ENCODE data around the gene FAM111B.
"Not testable (repeated sequence)": the region's sequence is repeated elsewhere in the genome, so short reads cannot be mapped to it uniquely, and the experiment has no call there.

Gene FAM111B

DNA sequence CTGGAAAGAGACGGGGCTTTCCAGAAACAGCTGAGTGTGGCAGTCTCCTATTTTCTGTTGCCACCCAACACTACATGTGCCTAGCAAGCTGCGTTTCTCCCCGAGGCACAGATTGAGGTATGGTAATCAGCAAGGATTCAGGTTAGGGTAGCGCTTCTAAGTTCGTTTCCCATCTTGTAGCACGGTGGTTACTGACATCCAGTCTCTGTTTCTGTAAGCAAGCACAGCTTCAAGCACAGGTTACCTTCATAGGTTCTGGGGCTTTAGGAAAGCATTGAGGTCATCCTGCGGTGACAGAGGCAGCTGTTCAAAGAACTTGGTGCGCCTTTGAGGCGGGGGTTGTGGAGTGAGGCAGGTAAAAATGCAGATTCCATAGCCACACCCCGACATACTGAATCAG lies 684 bp downstream of the FAM111B start:
- DNase-seq: not testable (repeated sequence)

DNA sequence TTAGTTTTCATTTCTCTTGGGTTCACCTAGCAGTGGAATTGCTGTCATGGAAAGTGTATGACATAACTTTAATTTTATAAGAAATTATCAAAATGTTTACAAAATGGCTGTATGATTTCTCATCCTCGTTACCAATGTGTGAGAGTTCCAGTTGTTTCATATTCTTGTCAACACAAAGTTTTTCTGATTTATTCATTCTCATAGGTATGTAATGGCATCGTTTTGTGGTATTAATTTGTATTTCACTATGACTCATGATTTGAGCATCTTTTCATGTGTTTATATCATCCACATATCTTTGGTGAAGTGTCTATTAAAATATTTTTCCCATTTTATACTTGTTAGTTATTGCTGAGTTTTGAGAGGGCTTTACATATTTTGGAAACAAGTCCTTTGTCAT lies 5.5 kb downstream of the FAM111B start:
- no peak for DNase-seq

DNA sequence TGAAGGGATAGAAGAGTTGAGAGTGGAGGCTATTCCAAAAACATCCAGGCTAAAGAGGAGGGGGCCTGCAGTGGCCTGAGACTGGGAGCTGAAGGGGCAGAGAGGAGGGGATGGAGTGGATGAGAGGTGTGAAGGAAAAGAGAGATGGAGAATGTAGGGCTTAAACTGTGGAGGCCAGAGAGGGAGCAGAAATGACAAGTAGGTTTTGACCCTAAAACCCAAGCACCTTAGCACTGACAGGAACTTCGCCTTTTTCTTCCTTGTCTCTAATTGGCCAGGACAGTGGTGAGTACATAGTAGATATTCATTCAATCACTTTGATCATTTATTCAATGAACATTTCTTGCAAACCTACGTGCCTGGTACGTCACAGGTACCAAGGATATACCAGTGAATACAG lies 7.3 kb downstream of the FAM111B start:
- DNase-seq: no peak

DNA sequence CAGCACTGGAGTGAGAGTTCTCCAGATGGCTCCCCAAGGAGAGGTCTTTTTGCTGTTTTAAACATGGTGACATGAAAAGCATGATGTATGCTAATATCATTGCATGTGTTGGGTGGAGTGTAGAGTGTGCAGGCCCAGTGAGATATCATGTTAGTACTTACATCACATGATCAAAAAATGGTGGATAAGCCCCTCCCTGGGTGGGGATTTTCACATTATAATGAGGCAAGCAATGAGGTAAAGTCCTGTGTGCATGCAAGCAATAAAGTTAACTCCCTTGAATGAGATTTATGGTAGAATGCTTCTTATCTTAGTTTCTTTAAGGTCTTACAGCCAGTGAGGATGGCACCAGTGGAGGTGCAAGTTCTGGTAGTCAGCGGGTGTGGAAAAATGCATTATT lies 8.5 kb downstream of the FAM111B start:
- no peak for DNase-seq

DNA sequence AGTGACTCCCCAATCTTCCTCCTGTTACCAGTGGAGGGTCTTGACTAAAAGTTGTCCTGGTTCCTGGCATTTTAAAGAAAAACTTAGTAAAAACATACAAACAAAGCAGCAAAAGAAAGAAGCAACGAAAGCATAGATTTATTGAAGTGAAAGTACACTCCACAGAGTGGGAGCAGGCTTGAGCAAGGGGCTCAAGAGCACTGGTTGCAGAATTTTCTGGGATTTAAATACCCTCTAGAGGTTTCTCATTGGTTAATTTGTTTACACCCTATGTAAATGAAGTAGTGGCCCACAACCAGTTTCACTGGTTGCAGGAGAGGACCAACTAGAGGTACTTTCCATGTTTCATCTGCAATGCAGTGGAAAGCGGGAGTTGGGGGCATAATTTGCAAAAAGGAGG lies 10.7 kb downstream of the FAM111B start:
- no peak for DNase-seq

DNA sequence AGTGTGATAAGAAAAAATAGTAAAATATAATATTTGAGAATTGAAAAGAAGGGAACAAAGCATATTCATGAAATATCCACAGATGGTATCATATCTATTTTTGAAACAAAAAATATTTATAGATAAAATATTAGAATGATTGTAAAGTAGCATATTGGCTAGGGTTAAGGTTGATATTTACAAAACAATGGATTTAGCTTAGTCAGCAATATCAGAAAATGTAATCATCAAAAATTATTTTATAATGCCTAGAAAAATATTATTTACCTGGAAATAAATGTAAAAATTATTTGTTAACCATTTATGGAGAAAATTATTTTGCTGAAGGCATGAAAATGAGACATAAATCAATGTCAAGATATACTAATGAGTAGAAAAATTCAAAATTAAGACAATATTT lies 12.8 kb downstream of the FAM111B start:
- DNase-seq: no peak

DNA sequence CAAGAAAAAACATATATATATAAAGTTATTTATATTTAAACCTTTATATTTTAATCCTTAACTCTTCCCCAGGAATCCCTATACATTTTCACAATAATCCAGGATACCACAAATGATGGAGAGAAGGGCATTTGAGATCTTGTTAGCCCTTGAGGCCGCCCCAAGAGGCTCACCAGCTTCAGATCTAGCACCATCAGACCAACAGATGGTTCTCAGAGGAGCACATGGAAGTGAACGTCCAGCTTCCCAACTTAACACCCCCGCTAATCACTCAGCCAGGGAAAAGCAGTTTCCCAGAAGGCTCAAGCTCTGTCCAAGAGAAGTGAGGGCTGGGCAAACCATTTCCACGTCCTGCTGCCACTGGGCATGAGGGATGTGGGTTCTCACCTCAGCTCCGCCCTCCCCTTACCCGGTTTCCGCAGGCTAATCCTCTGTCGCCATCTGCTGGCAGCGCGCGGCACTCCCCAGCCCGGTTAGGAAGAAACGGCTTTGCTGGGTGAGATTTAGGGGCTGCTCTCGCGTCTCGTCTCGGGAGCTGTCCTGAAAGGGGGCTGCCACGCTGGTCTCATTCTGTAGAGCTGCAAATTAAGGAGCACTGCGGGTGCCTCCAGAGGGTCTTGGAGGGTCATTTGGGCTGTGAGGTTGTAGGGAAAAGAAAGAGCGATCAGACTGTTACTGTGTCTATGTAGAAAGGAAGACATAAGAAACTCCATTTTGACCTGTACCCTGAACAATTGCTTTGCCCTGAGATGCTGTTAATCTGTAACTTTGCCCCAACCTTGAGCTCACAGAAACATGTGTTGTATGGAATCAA lies 28.8 kb downstream of the FAM111B start:
- peak; percentile 81 for DNase-seq

DNA sequence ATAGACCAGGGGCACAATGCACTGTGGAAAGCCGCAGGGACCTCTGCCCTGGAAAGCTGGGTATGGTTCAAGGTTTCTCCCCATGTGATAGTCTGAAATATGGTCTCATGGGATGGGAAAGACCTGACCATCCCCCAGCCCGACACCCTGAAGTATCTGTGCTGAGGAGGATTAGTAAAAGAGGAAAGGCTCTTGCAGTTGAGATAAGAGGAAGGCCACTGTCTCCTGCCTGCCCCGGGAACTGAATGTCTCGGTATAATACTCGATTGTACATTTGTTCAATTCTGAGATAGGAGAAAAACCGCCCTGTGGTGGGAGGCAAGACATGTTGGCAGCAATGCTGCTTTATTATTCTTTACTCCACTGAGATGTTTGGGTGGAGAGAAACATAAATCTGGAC lies 29.5 kb downstream of the FAM111B start:
- DNase-seq: peak; percentile 62

DNA sequence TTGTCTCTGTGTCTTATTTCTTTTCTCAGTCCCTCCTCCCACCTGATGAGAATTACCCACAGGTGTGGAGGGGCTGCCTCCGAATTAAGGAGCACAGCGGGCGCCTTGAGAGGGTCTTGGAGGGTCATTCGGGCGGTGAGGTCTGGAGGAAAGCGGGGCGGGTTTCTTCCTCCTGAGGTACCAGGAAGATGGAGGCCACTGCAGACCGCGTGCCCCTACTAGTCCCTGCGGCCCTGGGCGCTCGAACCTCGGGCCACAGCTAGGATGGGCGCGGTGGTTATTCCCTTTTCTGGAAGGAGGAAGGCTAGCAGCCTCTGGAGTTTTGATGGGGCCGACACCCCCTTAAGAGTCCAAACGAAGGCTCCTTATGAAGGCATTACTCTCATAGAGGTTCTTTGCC lies 30.2 kb downstream of the FAM111B start:
- DNase-seq: no peak

DNA sequence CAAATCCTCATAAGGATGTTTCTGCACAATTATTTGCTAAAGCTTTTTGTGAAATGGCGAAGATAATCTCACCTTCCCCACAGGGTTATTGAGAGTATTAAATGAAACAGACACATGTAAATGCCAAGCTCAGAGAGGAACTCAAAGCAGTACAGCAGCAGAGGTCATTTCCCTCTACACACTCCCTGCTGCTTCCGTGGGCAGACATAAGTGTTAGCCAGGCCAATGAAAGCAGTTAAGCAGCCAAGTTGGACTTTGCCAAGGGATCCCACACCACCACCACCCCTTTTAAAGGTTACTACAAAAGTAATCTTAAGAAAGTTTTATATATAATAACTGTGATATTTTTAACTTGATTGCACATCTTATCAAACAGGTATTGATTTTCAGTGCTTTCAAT lies 31.6 kb downstream of the FAM111B start:
- no peak for DNase-seq

DNA sequence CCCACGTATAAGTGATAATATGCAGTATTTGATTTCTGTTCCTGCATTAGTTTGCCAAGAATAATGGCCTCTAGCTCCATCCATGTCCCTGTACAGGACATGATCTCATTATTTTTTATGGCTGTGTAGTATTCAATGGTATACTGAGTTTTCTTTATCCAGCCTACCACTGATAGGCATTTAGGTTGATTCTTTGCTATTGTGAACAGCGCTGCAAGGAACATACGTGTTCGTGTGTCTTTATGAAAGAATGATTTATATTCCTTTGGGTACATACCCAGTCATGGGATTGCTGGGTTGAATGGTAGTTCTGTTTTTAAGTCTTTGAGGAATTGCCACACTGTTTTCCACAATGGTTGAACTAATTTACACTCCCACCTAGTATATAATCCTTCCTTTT lies 34.2 kb downstream of the FAM111B start:
- no peak for DNase-seq

DNA sequence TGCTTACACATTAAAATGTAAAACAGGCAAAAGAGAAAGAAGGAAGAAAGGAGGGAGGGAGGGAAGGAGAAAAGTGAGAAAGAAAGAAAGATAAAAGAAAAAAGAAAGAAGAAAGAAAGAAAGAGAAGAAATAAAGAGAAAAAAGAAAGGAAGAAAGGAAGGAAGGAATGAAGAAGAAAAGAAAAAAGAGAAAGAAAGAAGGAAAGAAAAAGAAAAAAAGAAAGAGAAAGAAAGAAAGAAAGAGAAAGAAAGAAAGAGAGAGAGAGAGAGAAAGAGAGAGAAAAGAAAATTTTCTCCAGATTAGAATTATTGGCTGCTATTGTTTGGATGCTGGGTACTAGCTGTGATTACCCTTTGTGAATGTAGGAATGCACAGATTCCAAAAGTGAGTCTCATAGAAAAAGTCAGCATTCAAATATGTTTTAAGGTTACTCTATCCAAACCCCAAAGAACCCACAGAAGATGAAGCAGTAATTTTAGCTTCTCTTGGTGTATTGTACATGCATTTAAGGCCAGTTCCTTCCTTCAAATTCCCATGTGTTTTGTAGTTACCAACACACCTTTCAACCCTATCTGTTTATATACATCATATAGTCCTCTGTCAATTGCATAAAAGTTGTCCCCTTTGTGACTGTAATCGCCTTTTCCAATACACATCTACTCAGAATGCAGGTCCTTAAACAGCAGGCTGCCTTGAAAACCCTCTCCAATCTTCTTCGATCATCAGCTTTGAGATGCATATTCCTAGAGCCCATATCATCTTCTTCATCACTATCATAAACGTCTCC lies 34.8 kb downstream of the FAM111B start:
- DNase-seq: no peak

DNA sequence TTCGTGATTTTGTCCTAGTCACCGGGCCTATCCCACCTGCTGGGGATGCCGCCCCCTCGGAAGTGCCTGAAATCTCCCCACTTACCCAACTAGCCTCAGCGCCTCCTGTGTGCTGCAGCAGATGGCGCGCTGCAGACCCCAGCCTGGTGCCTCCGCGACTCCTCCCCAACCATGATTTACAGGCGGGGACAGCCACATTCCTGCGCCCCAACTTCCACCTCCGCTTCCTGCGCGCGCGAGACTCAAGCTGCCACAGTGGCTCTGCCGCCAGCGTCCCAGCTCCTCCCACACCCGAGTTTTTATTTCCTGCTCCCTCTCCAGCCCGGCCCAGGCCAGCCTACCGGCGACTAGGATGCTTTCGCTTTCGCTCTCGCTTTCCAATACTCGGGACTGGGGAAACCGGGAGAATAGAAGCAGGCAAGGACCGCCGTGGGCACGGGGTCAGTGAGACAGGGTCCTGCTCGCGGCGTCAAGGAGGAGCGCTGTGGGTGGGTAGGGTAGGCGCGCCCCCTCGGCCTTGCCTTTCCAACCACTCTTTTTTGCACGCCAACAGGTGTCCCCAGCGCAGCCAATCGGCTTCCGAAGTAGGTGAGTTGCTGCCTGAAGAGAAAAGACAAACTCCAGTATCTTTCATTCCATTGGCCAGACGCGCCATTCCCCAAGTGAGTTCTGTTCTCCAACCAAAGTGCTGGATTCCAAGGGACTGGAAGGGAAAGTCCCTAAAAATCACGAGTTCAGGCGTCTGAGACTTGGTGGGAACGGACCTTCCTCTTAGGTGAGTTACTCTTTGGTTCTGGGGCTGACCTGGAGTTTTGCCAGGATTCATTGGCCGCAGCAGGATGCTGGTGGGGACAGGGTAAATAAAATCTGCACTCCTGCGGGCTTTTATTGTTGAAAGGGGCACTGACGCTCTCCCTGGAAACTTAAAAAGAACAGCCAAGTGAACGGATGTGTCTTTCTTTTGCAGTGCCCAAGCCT lies 35.8 kb downstream of the FAM111B start, which contains the start of gene FAM111A:
TSS of gene FAM111A (plus strand) at position 327 of the 978 bp plus-strand sequence. CDS start 6,017 bp downstream, outside the sequence.
- peak; percentile 85 for DNase-seq

DNA sequence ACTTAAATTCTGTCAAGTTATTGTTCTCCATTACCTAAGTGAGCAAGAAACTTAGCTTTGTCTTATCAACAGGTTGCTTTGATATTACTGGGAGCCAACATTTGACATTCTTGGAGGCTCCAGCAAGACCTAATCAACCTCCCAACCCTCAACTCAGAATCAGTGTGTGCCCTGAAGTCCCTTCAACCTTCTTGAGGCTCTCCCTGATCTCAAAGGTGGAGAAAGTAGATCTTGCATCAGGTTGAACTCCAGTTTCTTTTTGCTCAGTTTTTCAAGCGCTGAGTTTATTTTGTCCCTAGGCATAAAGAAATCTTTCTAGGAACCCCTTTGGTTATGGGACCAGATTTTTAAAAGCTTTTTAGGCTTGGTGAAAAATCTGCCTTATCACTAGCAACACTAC lies 37.1 kb downstream of the FAM111B start:
- no peak for DNase-seq

DNA sequence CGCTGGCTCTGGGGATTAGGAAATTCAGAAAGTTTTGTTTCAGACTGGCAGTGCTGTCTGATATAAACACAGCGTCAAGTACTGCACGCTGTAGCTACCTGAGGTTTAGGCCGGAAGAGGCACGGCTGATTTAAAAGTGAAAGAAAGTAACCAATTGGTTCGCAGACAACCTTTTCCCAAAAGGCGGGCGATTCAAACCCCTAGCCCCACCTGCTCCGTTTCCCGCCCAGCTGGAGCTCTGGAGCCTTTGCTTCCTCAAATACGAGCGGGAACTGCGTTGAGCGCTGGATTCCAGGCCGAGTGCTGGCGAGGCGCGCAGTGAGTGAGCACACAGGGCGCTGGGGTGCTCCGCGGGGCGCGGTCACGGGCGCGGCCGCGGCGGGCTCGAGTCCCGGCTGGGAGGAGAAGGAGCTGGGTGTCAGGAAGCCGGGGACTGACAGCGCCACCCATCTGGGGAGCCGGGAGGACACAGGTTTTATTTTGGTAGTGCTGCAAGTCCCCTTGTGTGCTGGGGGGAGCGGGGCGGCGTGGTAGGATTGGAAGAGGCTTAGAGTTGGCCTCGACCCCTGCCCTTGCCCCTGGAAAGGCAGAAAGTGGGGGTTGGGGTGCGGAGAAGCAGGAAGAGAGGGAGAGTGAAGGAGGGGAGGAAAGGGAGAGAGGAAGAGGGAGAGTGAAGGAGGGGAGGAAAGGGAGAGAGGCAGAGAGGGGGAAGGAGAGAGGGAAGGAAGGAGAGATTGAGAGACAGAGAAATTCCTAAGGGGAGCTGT lies 37.7 kb downstream of the FAM111B start:
- peak; percentile 94 for DNase-seq

DNA sequence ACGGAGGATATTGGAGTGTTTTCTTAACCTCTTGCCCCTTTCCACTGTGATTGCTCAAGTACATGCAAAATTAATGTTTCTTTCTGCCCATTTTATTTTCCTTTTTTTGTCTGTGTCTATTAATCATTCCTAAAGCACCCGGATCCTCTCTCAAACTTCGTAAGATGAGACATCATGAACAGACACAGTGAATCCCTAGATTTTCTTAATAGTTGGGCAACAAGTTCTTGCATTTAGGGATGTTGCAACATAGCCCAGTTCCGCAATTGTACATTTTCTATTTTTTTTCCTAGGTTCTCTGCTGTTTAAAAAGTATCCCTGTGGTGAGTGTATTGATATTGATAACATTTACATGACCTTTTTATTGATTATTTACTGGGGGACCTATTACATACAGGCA lies 38.5 kb downstream of the FAM111B start:
- peak; percentile 3 for DNase-seq

DNA sequence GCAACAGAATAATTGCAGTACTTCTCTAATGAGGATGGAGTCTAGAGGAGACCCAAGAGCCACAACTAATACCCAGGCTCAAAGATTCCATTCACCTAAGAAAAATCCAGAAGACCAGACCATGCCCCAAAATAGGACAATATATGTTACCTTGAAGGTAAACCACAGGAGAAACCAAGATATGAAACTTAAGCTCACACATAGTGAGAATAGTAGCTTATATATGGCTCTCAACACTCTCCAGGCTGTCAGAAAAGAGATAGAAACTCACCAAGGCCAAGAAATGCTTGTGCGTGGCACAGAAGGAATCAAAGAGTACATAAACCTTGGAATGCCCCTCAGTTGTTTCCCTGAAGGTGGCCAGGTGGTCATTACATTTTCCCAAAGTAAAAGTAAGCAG lies 44.7 kb downstream of the FAM111B start:
- DNase-seq: no peak

DNA sequence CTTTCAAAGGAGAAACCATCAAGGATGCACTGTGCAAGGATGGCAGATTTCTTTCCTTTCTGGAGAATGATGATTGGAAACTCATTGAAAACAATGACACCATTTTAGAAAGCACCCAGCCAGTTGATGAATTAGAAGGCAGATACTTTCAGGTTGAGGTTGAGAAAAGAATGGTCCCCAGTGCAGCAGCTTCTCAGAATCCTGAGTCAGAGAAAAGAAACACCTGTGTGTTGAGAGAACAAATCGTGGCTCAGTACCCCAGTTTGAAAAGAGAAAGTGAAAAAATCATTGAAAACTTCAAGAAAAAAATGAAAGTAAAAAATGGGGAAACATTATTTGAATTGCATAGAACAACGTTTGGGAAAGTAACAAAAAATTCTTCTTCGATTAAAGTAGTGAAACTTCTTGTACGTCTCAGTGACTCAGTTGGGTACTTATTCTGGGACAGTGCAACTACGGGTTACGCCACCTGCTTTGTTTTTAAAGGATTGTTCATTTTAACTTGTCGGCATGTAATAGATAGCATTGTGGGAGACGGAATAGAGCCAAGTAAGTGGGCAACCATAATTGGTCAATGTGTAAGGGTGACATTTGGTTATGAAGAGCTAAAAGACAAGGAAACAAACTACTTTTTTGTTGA lies 45.4 kb downstream of the FAM111B start:
- DNase-seq: no peak

DNA sequence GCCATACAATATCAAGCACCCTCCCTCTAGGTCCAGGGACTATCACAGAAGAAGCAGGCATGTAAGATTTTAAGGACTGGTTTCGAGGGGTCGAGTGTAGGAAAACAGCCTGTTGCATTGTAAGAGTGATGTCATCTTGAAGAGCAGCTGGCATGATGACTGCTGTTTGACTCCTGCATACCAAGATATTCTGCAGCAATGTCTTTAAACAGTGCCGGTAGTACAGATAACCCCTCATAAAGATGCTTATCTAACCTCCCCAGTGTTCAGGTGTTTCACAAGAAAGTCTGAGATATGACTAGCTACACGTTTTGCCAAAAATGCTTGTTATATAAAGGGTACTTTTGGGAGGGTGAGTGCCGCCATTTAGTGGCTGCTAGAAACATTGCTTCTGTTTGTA lies 47.6 kb downstream of the FAM111B start:
- peak; percentile 17 for DNase-seq

DNA sequence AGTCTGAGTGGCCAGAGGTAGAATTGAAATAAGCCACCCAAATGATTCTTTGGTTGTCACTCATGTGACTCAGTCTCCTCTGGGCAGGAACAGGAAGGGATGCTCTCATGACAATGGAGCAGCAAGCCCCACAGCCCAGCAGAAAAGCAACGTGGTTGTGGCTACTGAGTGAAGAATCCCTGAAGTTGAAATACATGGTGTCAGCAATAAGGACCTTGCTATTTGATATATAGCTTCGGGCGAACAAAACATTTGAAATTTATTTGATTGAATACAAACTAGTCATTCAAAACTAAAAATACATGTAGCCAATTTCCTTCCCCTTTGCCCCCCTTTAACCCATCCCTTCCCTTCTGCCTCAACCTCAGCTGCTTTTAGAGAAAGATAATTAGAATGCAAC lies 50.4 kb downstream of the FAM111B start:
- DNase-seq: no peak

DNA sequence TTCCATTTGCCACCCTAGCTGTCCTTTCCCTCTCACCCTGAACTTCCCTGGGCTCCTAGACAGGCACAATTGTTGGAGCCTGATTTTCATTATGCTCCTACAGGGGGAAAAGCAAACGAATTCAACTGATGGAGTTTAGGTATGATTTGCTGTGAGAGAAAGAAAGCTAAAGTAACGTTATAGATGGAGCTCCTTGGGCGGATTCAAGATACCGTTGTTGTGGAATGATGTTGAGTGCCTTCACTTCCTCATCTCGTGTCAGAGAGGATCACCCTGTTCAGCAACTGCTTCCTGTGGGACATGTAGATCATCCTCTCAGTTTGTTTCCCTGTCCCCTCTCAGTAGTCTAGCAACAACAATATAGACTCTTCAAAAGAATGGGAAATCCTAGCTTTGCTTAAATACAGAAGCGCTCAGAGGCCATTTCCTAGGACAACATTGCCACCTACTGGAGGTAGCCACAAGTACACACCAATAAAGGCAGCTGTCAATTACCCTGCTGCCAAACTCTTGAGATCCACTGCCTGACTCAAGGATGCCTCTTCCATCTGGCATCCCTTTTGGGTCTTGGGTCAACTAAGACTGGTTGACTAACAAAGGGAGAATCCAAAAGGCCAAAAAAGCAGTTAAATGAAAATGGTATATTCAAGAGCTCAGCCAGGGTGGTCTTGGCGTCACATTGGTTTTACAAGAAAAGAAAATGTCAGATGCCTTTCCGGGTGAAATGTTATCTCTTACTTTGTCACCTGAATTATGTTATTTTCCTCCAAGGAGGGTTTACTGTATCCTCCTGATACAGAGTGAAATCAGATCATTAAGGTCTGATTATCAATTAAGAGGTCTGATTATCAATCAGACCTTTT lies 51.4 kb downstream of the FAM111B start:
- DNase-seq: peak; percentile 80
